HepG2 (cell line): Measurements from ENCODE around the gene RBM22. TPM values are rescaled to one million over a fixed set of nuclear protein-coding genes. Genes with fewer than 3 reads are reported as not detected.

Experiments
- CSRNP2 ChIP-seq: sonication (generic); formaldehyde crosslinking; conservative IDR thresholded peaks from 2 replicates; pipeline ENCODE4 v1.8.0; 2022; ENCODE audit warnings: low read depth, missing genetic modification reagents
- DMAP1 ChIP-seq: IDR thresholded peaks from 2 replicates; pipeline ENCODE4 v1.6.1; 2016
- DNMT1 ChIP-seq: sonication (generic); formaldehyde crosslinking; IDR thresholded peaks from 2 replicates; pipeline ENCODE4 v1.5.1; 2020; ENCODE audit warnings: mild to moderate bottlenecking, missing genetic modification reagents
- E2F1 ChIP-seq: sonication (generic); formaldehyde crosslinking; IDR thresholded peaks from 2 replicates; pipeline ENCODE4 v1.5.0; 2020; ENCODE audit warnings: missing genetic modification reagents
- FOXM1 ChIP-seq: sonication (generic); formaldehyde crosslinking; IDR thresholded peaks from 2 replicates; pipeline ENCODE4 v1.5.0; 2020; ENCODE audit warnings: missing genetic modification reagents
- HNF1A ChIP-seq, 2 experiments: sonication (generic) in 1 of 2; formaldehyde crosslinking in 1 of 2; IDR thresholded peaks; 2 replicates each; pipeline versions ENCODE4 v1.4.0 to v1.6.1; 2016 to 2020; ENCODE audit warnings: borderline replicate concordance in 1 of 2, low read depth in 1 of 2, mild to moderate bottlenecking in 1 of 2, missing genetic modification reagents in 1 of 2
- HOXA9 ChIP-seq: sonication (generic); formaldehyde crosslinking; IDR thresholded peaks from 2 replicates; pipeline ENCODE4 v1.8.1; 2022; ENCODE audit warnings: missing genetic modification reagents, mild to moderate bottlenecking, moderate library complexity, borderline replicate concordance
- MIER3 ChIP-seq: IDR thresholded peaks from 2 replicates; pipeline ENCODE4 v1.6.1; 2016; ENCODE audit warnings: missing compliant biosample characterization, borderline replicate concordance
- NR2F2 ChIP-seq: IDR thresholded peaks from 2 replicates; pipeline ENCODE4 v1.6.1; 2012; ENCODE audit warnings: low read depth, inconsistent platforms, borderline replicate concordance
- PBX3 ChIP-seq: sonication (generic); formaldehyde crosslinking; IDR thresholded peaks from 2 replicates; pipeline ENCODE4 v1.8.1; 2023; ENCODE audit warnings: missing genetic modification reagents, inconsistent platforms, borderline replicate concordance
- PHF20 ChIP-seq: sonication (generic); formaldehyde crosslinking; IDR thresholded peaks from 2 replicates; pipeline ENCODE4 v1.5.0; 2020; ENCODE audit warnings: mild to moderate bottlenecking, missing genetic modification reagents
- TOPORS ChIP-seq: sonication (generic); formaldehyde crosslinking; IDR thresholded peaks from 2 replicates; pipeline ENCODE4 v1.8.0; 2023; ENCODE audit warnings: mild to moderate bottlenecking, missing genetic modification reagents
- ZMAT5 ChIP-seq: sonication (generic); formaldehyde crosslinking; IDR thresholded peaks from 2 replicates; pipeline ENCODE4 v1.5.0; 2020; ENCODE audit warnings: mild to moderate bottlenecking, low read depth, missing genetic modification reagents, borderline replicate concordance
- ZNF251 ChIP-seq: sonication (generic); formaldehyde crosslinking; IDR thresholded peaks from 2 replicates; pipeline ENCODE4 v1.9.0; 2021; ENCODE audit warnings: mild to moderate bottlenecking, missing genetic modification reagents
- ZNF619 ChIP-seq: sonication (generic); formaldehyde crosslinking; IDR thresholded peaks from 2 replicates; pipeline ENCODE4 v1.4.0; 2020; ENCODE audit warnings: mild to moderate bottlenecking, missing genetic modification reagents
- ZNF691 ChIP-seq: sonication (generic); formaldehyde crosslinking; IDR thresholded peaks from 2 replicates; pipeline ENCODE4 v1.4.0; 2020; ENCODE audit warnings: missing genetic modification reagents, low read depth, mild to moderate bottlenecking, borderline replicate concordance
- ZNF7 ChIP-seq: IDR thresholded peaks from 2 replicates; pipeline ENCODE4 v1.6.1; 2016; ENCODE audit warnings: missing biosample characterization, missing genetic modification reagents
- ZSCAN22 ChIP-seq: sonication (generic); formaldehyde crosslinking; IDR thresholded peaks from 2 replicates; pipeline ENCODE4 v1.4.0; 2020; ENCODE audit warnings: mild to moderate bottlenecking, missing genetic modification reagents
- polyA plus RNA-seq, 8 experiments: library from polyadenylated mRNA; depleted of rRNA in 3 of 8; stranded (reverse) in 7 of 8; unstranded in 1 of 8; fragments of >200 nt; fragmentation: Illumina TruSeq in 4 of 8; extraction: Trizol in 4 of 8; gene quantifications; 2 replicates each; pipeline versions ENCODE4 v1.2.1 to v1.2.3, GENCODE V29; 2011 to 2016; ENCODE audit warnings: low read depth in 4 of 8, missing spikeins in 1 of 8, mixed read lengths in 1 of 8; ENCODE audit not compliant: insufficient read depth in 1 of 8
- total RNA-seq, 5 experiments: library from RNA; depleted of rRNA; stranded (reverse); fragments of >200 nt; fragmentation: Illumina TruSeq; extraction: Trizol; gene quantifications; 2 replicates each; pipeline ENCODE4 v1.2.3, GENCODE V29; 2016; ENCODE audit warnings: low read depth in 1 of 5

The RBM22 gene
- total and polyA plus RNA-seq, 2 of the 13 experiments (the other 11 are each of a cell fraction or from before 2014, with no cell fraction given): 28.3 to 35.0 TPM

GRCh38 chr5:150700594-150701377, at the start of gene RBM22 (continued):
- TF ChIP-seq PBX3 (CRISPR knock-in tag) (no peak), DMAP1 (CRISPR knock-in tag) (peak; percentile 88; the same call in 1 of the 2 replicates), ZNF691 (CRISPR knock-in tag) (no peak), ZSCAN22 (CRISPR knock-in tag) (no peak), TOPORS (CRISPR knock-in tag) (no peak; the same call in 1 of the 2 replicates), ZNF619 (CRISPR knock-in tag) (0 out of 2 replicates have a peak, but pooled peaks have one; percentile 26), MIER3 (CRISPR knock-in tag) (peak; percentile 37; the same call in 1 of the 2 replicates), NR2F2 (no peak), ZNF251 (CRISPR knock-in tag) (no peak), PHF20 (CRISPR knock-in tag) (peak; percentile 95), HNF1A (IDR thresholded peaks at IDR 0.05; ENCODE audit: low read depth) (no peak), HNF1A (CRISPR knock-in tag; IDR thresholded peaks at IDR 0.05; ENCODE audit: borderline replicate concordance) (no peak), CSRNP2 (CRISPR knock-in tag) (no peak), E2F1 (CRISPR knock-in tag) (no peak), ZMAT5 (CRISPR knock-in tag) (no peak), DNMT1 (peak; percentile 72; the same call in 1 of the 2 replicates), ZNF7 (CRISPR knock-in tag) (no peak), FOXM1 (no peak), HOXA9 (CRISPR knock-in tag) (no peak)
